Mesendoderm (in vitro differentiated cells): ENCODE results near the gene TCF4.

Experiments used
- DNase-seq: peaks from one replicate; pipeline ENCODE4 v3.0.0; 2013
- H2AK5ac ChIP-seq: 2 replicates; pipeline ENCODE4 v1.6.1; 2013; ENCODE audit warnings: low read length, inconsistent platforms
- H2BK120ac ChIP-seq: 2 replicates; pipeline ENCODE4 v1.6.1; 2013; ENCODE audit warnings: low read depth, mild to moderate bottlenecking, low read length, moderate library complexity, mixed read lengths
- H2BK15ac ChIP-seq: replicated peaks from 2 replicates; pipeline ENCODE4 v1.6.1; 2013; ENCODE audit warnings: low read depth, mild to moderate bottlenecking, moderate library complexity
- H2BK5ac ChIP-seq: 2 replicates; pipeline ENCODE4 v1.6.1; 2013; ENCODE audit warnings: low read length, inconsistent platforms
- H3K18ac ChIP-seq: 2 replicates; pipeline ENCODE4 v1.6.1; 2013; ENCODE audit warnings: mild to moderate bottlenecking, low read length, mixed read lengths
- H3K23ac ChIP-seq: one replicate; pipeline ENCODE4 v1.6.1; 2013; ENCODE audit warnings: low read length
- H3K27ac ChIP-seq: 2 replicates; pipeline ENCODE4 v1.5.1; 2013; ENCODE audit warnings: low read depth, mild to moderate bottlenecking, inconsistent platforms, low read length, moderate library complexity
- H3K27me3 ChIP-seq: 2 replicates; pipeline ENCODE4 v1.6.1; 2013; ENCODE audit warnings: low read length, control low read depth, mild to moderate bottlenecking, inconsistent platforms; ENCODE audit not compliant: insufficient read depth, poor library complexity
- H3K36me3 ChIP-seq: 2 replicates; pipeline ENCODE4 v1.6.1; 2013; ENCODE audit warnings: low read length, inconsistent platforms; ENCODE audit not compliant: control insufficient read depth, insufficient read depth
- H3K4ac ChIP-seq: one replicate; pipeline ENCODE4 v1.6.1; 2013; ENCODE audit warnings: low read depth, mild to moderate bottlenecking, low read length, moderate library complexity
- H3K4me1 ChIP-seq: 2 replicates; pipeline ENCODE4 v1.6.1; 2013; ENCODE audit warnings: low read depth, low read length, inconsistent platforms; ENCODE audit not compliant: control insufficient read depth
- H3K4me2 ChIP-seq: 2 replicates; pipeline ENCODE4 v1.6.1; 2013; ENCODE audit warnings: low read length
- H3K4me3 ChIP-seq: 2 replicates; pipeline ENCODE4 v1.5.1; 2013; ENCODE audit warnings: mild to moderate bottlenecking, low read length
- H3K56ac ChIP-seq: one replicate; pipeline ENCODE4 v1.6.1; 2013; ENCODE audit warnings: low read length
- H3K79me1 ChIP-seq: 2 replicates; pipeline ENCODE4 v1.6.1; 2013; ENCODE audit warnings: low read length, inconsistent platforms
- H3K79me2 ChIP-seq: 2 replicates; pipeline ENCODE4 v1.6.1; 2013; ENCODE audit warnings: mild to moderate bottlenecking, low read length; ENCODE audit not compliant: control insufficient read depth, insufficient read depth
- H3K9ac ChIP-seq: 2 replicates; pipeline ENCODE4 v1.6.1; 2013; ENCODE audit warnings: low read length, inconsistent platforms
- H4K5ac ChIP-seq: one replicate; pipeline ENCODE4 v1.6.1; 2013; ENCODE audit warnings: low read length
- H4K8ac ChIP-seq: one replicate; pipeline ENCODE4 v1.6.1; 2013; ENCODE audit warnings: low read depth, mild to moderate bottlenecking, control low read depth, low read length, moderate library complexity
- WGBS: extraction: QIAGEN DNeasy Blood & Tissue Kit; methylation state at CpG from one replicate; pipeline ENCODE4 v1.1.7; 2013; ENCODE audit warnings: low lambda C conversion rate, missing lambda C conversion rate; ENCODE audit not compliant: insufficient coverage; ENCODE audit errors: extremely low coverage; 5-methylcytosine and 5-hydroxymethylcytosine counted together

The TCF4 gene

GRCh38 chr18:55453186-55453585 lies 134.8 kb downstream of the TCF4 start:
- Histone ChIP-seq H3K27me3 (no peaks in the 10 kb centered on the region), H2BK15ac (no peak overlapping the region), H2BK5ac (no peak overlapping the region), H3K36me3 (no peaks in the 10 kb centered on the region), H3K23ac (no peak overlapping the region), H3K79me2 (peaks cover 40% of the 10 kb centered on the region), H4K8ac (no peak overlapping the region), H2BK120ac (no peak overlapping the region), H3K79me1 (peaks cover 18% of the 10 kb centered on the region), H3K4me1 (no peaks in the 10 kb centered on the region), H3K4ac (no peak overlapping the region), H3K4me2 (no peak overlapping the region), H2AK5ac (no peak overlapping the region), H3K18ac (no peak overlapping the region), H3K4me3 (no peak overlapping the region), H4K5ac (no peak overlapping the region), H3K56ac (no peak overlapping the region), H3K27ac (no peak overlapping the region), H3K9ac (no peak overlapping the region)
- DNase-seq = no peak
- WGBS = no CpG with 5 or more reads among the region's 1 CpG

GRCh38 chr18:55452123-55452611 lies 135.8 kb downstream of the TCF4 start:
- Histone ChIP-seq H4K8ac (no peak overlapping the region), H3K9ac (no peak overlapping the region), H4K5ac (no peak overlapping the region), H3K79me2 (peaks cover 38% of the 10 kb centered on the region), H3K56ac (no peak overlapping the region), H3K27ac (no peak overlapping the region), H3K27me3 (no peaks in the 10 kb centered on the region), H3K23ac (no peak overlapping the region), H3K18ac (no peak overlapping the region), H3K4me2 (no peak overlapping the region), H2BK5ac (no peak overlapping the region), H3K36me3 (no peaks in the 10 kb centered on the region), H3K4ac (no peak overlapping the region), H2BK120ac (no peak overlapping the region), H3K4me3 (no peak overlapping the region), H2AK5ac (no peak overlapping the region), H3K79me1 (peaks cover 18% of the 10 kb centered on the region), H3K4me1 (no peaks in the 10 kb centered on the region), H2BK15ac (no peak overlapping the region)
- DNase-seq = no peak
- WGBS = no CpG with 5 or more reads among the region's 1 CpG

- H3K27ac ChIP-seq = no peak overlapping the region
- H3K27me3 ChIP-seq = no peaks in the 10 kb centered on the region
- H4K8ac ChIP-seq = no peak overlapping the region
- no peak overlapping the region for H3K56ac ChIP-seq
- no peak overlapping the region for H3K23ac ChIP-seq
- H2BK120ac ChIP-seq = no peak overlapping the region
- no CpG with 5 or more reads among the region's 8 CpGs for WGBS
- H3K36me3 ChIP-seq = no peaks in the 10 kb centered on the region
- no peak overlapping the region for H3K4ac ChIP-seq
- no peak overlapping the region for H2BK15ac ChIP-seq
- H3K79me2 ChIP-seq = peaks cover 51% of the 10 kb centered on the region
- no peak overlapping the region for H3K4me2 ChIP-seq
- no peak for DNase-seq
- no peak overlapping the region for H2BK5ac ChIP-seq
- H3K9ac ChIP-seq = no peak overlapping the region
- no peak overlapping the region for H3K4me3 ChIP-seq
- H3K79me1 ChIP-seq = peaks cover 22% of the 10 kb centered on the region
- no peaks in the 10 kb centered on the region for H3K4me1 ChIP-seq
- no peak overlapping the region for H3K18ac ChIP-seq
- H4K5ac ChIP-seq = no peak overlapping the region
- H2AK5ac ChIP-seq = no peak overlapping the region
Measured at GRCh38 chr18:55449412-55450140, 138.4 kb downstream of the TCF4 start.

- no peak overlapping the region for H3K18ac ChIP-seq
- peaks cover 22% of the 10 kb centered on the region for H3K79me1 ChIP-seq
- no peak overlapping the region for H3K4ac ChIP-seq
- no peaks in the 10 kb centered on the region for H3K27me3 ChIP-seq
- H2BK5ac ChIP-seq = no peak overlapping the region
- no peak overlapping the region for H4K5ac ChIP-seq
- H3K4me3 ChIP-seq = no peak overlapping the region
- no peak overlapping the region for H3K23ac ChIP-seq
- DNase-seq = no peak
- H4K8ac ChIP-seq = no peak overlapping the region
- H2BK15ac ChIP-seq = no peak overlapping the region
- H3K36me3 ChIP-seq = no peaks in the 10 kb centered on the region
- no peak overlapping the region for H2BK120ac ChIP-seq
- H3K4me1 ChIP-seq = no peaks in the 10 kb centered on the region
- H3K4me2 ChIP-seq = no peak overlapping the region
- H3K79me2 ChIP-seq = peaks cover 55% of the 10 kb centered on the region
- H2AK5ac ChIP-seq = no peak overlapping the region
- WGBS = no CpG with 5 or more reads among the region's 4 CpGs
- no peak overlapping the region for H3K56ac ChIP-seq
- H3K9ac ChIP-seq = no peak overlapping the region
- H3K27ac ChIP-seq = no peak overlapping the region
Measured at GRCh38 chr18:55448420-55448819, 139.6 kb downstream of the TCF4 start.

GRCh38 chr18:55447672-55448018 lies 140.3 kb downstream of the TCF4 start:
- Histone ChIP-seq H2BK120ac (no peak overlapping the region), H3K23ac (no peak overlapping the region), H3K36me3 (no peaks in the 10 kb centered on the region), H3K56ac (no peak overlapping the region), H3K4me3 (no peak overlapping the region), H3K4me2 (no peak overlapping the region), H3K4me1 (no peaks in the 10 kb centered on the region), H4K8ac (no peak overlapping the region), H2BK5ac (no peak overlapping the region), H3K18ac (no peak overlapping the region), H2BK15ac (no peak overlapping the region), H3K79me1 (peaks cover 22% of the 10 kb centered on the region), H3K27me3 (no peaks in the 10 kb centered on the region), H2AK5ac (no peak overlapping the region), H3K27ac (no peak overlapping the region), H3K4ac (no peak overlapping the region), H4K5ac (no peak overlapping the region), H3K9ac (no peak overlapping the region), H3K79me2 (peaks cover 61% of the 10 kb centered on the region)
- no CpG with 5 or more reads among the region's 3 CpGs for WGBS
- DNase-seq = no peak
